ENCODE data around the gene GRIN2A. TPM values are rescaled to one million over a fixed set of nuclear protein-coding genes. Genes with fewer than 3 reads are reported as not detected.

Gene GRIN2A
- total RNA-seq, 1 donor from 2014 or later = 0.56 TPM

GRCh38 chr16:10165643-10166042, 16.6 kb downstream of the GRIN2A start:
- H3K9me3 ChIP-seq = no peaks in the 10 kb centered on the region
- intact Hi-C loops (cut with DNase I) = no loop called here
- H3K4me3 ChIP-seq = no peak overlapping the region
- DNase-seq = no peak
- H3K4me1 ChIP-seq = no peaks in the 10 kb centered on the region
- ATAC-seq = no peak
- no peaks in the 10 kb centered on the region for H3K27me3 ChIP-seq (ENCODE audit: low read depth)
- H3K27ac ChIP-seq = no peak overlapping the region
- no peak for TF ChIP-seq CTCF (IDR thresholded peaks at IDR 0.05)
- H3K36me3 ChIP-seq = no peaks in the 10 kb centered on the region

GRCh38 chr16:10162981-10163380, 19.2 kb downstream of the GRIN2A start:
- DNase-seq (no peak), ATAC-seq (no peak)
- no peaks in the 10 kb centered on the region for H3K9me3 ChIP-seq
- H3K4me3 ChIP-seq = no peak overlapping the region
- no peak for TF ChIP-seq CTCF (IDR thresholded peaks at IDR 0.05)
- H3K27ac ChIP-seq = no peak overlapping the region
- intact Hi-C loops (cut with DNase I) = no loop called here
- H3K36me3 ChIP-seq = no peaks in the 10 kb centered on the region
- H3K4me1 ChIP-seq = no peaks in the 10 kb centered on the region
- no peaks in the 10 kb centered on the region for H3K27me3 ChIP-seq (ENCODE audit: low read depth)

- no peaks in the 10 kb centered on the region for H3K4me1 ChIP-seq
- no peaks in the 10 kb centered on the region for H3K9me3 ChIP-seq
- intact Hi-C loops (cut with DNase I) = no loop called here
- ATAC-seq (no peak), DNase-seq (no peak)
- TF ChIP-seq CTCF (IDR thresholded peaks at IDR 0.05) = no peak
- H3K27me3 ChIP-seq (ENCODE audit: low read depth) = no peaks in the 10 kb centered on the region
- no peaks in the 10 kb centered on the region for H3K36me3 ChIP-seq
- no peak overlapping the region for H3K27ac ChIP-seq
- no peak overlapping the region for H3K4me3 ChIP-seq
Measured at GRCh38 chr16:10156099-10156498, 26.1 kb downstream of the GRIN2A start.

GRCh38 chr16:10154389-10154788, 27.8 kb downstream of the GRIN2A start:
- H3K27me3 ChIP-seq (ENCODE audit: low read depth) = no peaks in the 10 kb centered on the region
- intact Hi-C loops (cut with DNase I) = no loop called here
- H3K27ac ChIP-seq = no peak overlapping the region
- H3K36me3 ChIP-seq = no peaks in the 10 kb centered on the region
- ATAC-seq (no peak), DNase-seq (no peak)
- H3K4me1 ChIP-seq = no peaks in the 10 kb centered on the region
- H3K9me3 ChIP-seq = no peaks in the 10 kb centered on the region
- H3K4me3 ChIP-seq = no peak overlapping the region
- TF ChIP-seq CTCF (IDR thresholded peaks at IDR 0.05) = no peak

GRCh38 chr16:10153985-10154384, 28.2 kb downstream of the GRIN2A start:
- no peak for ATAC-seq
- no peaks in the 10 kb centered on the region for H3K9me3 ChIP-seq
- no peaks in the 10 kb centered on the region for H3K4me1 ChIP-seq
- no peak for TF ChIP-seq CTCF (IDR thresholded peaks at IDR 0.05)
- H3K27ac ChIP-seq = no peak overlapping the region
- intact Hi-C loops (cut with DNase I) = no loop called here
- no peak overlapping the region for H3K4me3 ChIP-seq
- H3K27me3 ChIP-seq (ENCODE audit: low read depth) = no peaks in the 10 kb centered on the region
- DNase-seq = no peak
- no peaks in the 10 kb centered on the region for H3K36me3 ChIP-seq

- ATAC-seq = no peak
Measured at GRCh38 chr16:10151718-10152117, 30.5 kb downstream of the GRIN2A start.

More at GRCh38 chr16:10151718-10152117, 30.5 kb downstream of the GRIN2A start:
- H3K27ac ChIP-seq = no peak overlapping the region
- intact Hi-C loops (cut with DNase I) = no loop called here
- no peak overlapping the region for H3K4me3 ChIP-seq
- H3K4me1 ChIP-seq = no peaks in the 10 kb centered on the region
- DNase-seq = no peak
- H3K9me3 ChIP-seq = no peaks in the 10 kb centered on the region
- no peaks in the 10 kb centered on the region for H3K36me3 ChIP-seq
- TF ChIP-seq CTCF (IDR thresholded peaks at IDR 0.05) = no peak
- H3K27me3 ChIP-seq (ENCODE audit: low read depth) = no peaks in the 10 kb centered on the region

Data from lower lobe of right lung (tissue), 2 donors.